Activated naive CD4-positive, alpha-beta T cell treated with Interleukin-2 at 50 U/mL for 16 hours (primary cell): ENCODE results near the gene CYSLTR2.

Experiments used
- DNase-seq: peaks from one replicate; pipeline ENCODE4 v3.0.0-alpha.2; 2020

Gene CYSLTR2, protein sequence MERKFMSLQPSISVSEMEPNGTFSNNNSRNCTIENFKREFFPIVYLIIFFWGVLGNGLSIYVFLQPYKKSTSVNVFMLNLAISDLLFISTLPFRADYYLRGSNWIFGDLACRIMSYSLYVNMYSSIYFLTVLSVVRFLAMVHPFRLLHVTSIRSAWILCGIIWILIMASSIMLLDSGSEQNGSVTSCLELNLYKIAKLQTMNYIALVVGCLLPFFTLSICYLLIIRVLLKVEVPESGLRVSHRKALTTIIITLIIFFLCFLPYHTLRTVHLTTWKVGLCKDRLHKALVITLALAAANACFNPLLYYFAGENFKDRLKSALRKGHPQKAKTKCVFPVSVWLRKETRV

DNA sequence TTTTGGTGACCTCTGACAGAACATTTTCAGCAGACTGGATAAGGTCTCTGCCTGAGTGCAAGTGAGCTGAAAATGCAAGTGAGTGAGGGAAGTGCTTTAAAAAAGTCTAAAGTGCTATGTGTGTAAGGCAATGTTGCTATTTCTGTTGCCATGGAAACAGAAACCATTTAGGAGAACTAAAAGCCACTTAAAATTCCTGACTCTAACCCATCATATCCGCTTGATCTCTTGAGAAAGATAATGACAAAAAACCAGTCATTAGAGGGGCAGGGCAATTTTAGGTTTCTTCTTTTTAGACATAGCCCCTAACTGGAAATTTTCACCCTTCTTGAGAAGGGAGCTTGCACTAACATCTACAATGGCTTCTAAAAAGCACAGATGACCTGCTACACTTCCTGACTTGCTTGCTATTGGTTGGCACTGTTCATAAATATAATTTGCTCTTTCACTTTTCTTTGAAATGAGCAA, at the start of gene CYSLTR2:
Gene CYSLTR2, plus strand, starts transcription at position 458 of the 468 bp plus-strand sequence. CDS start 52,889 bp downstream, outside the sequence.
- no peak for DNase-seq

DNA sequence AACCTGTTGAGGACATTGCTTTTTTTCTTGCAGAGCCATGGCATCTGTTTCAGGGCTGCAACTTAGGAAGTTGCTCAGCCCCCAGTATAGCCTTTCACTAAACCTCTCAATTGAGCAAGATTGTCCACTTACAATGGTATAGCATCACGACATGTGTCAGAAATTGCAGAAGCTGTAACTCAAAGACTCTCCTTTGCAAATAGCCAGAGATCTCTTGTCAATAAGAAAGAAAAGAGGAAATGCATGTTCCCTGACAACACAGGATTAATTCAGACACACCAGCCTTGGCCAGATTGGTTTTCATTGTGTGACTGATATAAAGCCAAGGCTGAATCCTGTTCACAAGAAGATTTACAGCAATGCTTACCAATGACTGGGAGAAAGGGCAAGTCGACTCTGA, 38.7 kb upstream of the CYSLTR2 start:
- DNase-seq, result no peak

DNA sequence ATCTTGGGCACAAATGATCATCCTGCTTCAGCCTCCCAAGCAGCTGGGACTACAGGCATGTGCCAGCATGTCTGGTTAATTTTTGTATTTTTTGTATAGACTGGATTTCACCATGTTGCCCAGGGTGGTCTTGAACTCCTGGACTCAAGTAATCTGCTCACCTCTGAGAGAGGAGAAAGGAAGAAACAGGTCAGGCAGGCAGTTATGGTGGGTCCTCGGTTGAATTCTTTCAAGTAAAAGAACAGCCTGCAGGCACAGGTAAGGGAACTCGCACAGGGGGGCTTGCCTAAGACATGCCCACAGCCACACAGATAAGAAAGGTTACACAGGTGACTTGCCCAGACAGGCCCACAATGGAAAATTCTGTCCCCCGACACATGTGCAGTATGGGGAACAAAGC, 34.8 kb upstream of the CYSLTR2 start:
- DNase-seq, result no peak

DNA sequence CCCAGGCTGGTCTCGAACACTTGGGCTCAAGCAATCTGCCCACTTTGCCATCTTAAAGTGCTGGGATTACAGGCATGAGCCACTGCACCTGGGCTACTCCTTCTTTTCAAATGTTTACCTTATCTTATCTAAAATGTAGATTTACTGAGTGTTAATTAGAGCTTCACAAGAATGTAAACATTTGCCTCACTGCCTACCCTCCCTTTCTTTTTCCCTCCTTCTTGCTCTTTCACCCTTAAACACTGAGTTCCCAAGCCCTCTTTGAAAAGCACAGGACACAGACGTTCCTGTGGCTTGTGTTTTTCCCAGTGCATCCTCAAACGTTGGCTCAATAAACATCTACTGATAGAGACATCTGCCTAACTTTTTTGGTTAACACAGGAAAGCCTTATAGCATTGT, 32.7 kb upstream of the CYSLTR2 start:
- DNase-seq, result no peak

DNA sequence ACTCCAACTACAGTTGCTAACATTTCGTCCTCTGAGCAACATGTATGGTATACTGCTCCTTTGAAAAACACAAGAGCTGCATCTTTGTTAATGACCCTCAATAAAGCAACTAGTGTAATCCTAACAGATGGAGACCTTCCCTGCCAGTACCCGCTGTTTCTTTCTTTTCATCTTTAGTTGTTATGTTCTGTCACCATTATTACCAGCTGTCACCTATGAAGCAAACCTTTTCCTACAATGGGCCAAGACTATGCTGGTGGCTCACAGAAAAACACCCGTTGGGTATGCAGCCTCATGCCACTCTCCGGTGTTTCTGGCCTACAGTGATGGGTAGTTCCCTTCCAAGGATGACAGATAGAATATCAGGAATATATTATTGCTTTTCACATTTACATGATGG, 29.7 kb upstream of the CYSLTR2 start:
- DNase-seq, result no peak

DNA sequence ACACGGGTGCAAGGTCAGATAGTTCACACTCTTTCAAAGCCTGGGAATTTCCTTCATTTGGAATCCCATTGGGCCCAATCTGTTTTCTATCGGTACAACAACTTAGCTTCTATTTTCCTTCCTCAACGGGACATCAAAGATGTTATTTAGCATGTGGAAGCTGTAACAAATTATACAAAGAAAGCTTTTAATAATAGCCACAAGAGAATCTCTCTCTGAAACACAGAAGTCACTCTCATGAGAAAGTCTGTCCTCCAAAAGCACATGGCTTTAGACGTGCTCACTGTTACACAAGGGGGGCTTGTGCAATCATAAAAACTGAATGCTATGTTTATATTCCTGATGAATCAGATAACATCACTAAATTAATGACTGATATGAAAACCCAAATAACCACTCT, 28.9 kb upstream of the CYSLTR2 start:
- DNase-seq, result no peak

DNA sequence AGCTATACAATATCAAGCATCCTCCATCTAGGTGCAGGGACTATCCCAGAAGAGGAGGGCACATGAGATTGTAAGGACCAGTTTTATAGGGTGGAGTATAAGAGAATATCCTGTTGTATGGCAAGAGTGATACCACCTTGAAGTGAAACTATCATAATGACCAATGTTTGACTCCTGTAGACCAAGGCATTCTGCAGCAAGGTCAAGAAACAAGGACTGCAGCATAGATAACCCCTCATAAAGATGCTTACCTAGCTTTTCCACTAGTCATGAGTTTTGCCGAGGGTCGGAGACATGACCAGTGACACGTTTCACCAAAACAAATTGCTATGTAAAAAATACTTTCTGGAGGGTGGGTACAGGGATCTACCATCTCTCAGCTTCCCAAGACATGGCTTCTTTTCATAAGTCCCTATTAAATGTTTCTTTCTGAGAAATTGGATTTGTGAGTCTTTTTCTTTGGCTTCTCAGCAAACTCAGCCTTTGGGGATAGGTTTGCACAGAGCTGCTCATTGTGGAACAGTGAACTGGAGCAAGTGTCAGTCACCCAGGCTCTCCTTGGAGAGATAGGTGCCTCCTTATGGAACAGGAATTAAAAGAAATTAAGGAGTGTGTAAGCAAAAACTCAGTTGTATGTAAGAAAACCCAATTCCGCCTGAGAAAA, 28.2 kb upstream of the CYSLTR2 start:
- no peak for DNase-seq

DNA sequence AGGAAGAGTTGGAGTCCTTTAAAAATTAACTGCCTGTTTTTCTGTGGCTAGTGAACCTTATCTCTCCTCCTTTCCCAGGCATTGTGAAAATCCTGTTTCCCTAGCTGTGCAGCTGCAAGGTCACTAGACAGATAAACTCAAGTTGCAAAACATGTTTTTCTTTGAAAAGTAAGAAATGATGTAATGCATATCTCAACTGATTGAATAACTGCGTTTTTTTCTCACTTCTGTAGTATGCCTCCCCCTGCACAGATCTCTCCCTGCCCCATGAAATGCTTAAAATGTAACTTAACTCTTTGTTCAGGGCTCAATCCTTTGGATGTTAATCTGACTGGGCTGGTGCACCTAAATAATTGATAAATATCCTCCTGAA, 27.7 kb upstream of the CYSLTR2 start:
- no peak for DNase-seq

DNA sequence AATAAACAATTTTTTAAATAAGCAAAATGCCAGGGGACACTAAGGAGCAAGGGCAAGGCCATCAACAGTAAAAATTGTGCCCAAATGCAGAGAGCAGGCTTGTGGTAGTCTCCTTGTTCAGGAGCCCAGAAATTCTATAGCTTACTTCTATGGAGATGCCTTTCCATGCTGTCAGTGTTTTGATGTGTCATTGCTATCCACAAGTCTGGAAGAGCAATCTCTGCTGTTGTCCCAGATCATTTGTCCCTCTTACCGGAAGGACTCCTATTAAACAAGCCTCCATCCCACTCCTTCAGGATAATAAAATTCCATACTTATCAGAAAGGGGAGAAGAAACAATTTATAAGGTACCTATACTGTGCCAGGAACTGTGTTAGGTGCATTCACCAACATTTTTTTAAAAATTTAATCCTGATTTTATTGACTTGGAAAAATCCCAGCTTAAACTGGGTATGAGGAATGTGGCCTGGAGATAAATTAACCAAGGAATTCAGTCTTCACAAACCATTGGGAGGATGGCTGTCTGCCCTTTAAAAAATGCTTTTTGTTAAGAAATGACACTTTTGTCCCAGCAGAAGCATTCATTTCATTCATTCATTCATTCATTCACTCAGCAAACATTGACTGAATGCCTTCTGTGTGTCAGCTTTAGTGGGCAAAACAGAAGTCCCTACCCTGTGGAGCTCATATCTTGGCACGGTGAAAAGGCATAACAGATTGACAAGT, 26.8 kb upstream of the CYSLTR2 start:
- DNase-seq, result no peak

DNA sequence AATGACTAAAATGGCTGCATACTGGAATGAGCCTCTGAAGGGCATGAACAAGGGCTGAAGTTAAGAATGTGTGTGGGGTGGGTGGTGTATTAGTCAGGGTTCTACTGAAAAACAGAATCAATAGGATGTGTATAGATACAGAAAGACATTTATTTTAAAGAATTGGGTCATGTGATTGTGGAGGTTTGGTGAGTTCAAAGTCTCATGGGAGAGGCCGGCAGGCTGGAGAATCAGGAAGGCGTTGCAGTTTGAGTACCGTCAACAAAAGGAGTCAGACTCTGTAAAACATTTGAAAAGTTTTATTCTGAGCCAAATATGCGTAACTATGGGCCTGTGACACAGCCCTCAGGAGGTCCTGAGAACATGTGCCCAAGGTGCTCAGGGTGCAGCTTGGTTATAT, 24.5 kb upstream of the CYSLTR2 start:
- no peak for DNase-seq

DNA sequence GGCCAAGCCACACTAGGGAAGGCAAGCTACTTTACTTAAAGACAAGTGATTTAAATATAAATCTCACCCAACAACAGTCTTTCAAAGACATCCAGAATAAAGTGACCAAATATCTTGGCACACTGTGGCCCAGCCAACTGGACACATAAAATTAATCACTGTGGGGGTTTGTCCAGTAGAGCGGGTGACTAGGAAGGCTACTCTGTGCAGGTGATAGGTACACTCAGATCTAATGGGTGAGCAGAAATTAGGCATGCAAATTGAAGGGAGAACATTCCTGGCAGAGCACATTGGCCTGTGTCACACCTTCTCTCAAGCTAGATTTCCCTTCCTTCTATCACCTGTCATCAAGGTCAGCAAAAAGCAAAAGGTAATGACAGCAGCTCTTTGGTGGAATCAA, 23.4 kb upstream of the CYSLTR2 start:
- DNase-seq, result no peak

DNA sequence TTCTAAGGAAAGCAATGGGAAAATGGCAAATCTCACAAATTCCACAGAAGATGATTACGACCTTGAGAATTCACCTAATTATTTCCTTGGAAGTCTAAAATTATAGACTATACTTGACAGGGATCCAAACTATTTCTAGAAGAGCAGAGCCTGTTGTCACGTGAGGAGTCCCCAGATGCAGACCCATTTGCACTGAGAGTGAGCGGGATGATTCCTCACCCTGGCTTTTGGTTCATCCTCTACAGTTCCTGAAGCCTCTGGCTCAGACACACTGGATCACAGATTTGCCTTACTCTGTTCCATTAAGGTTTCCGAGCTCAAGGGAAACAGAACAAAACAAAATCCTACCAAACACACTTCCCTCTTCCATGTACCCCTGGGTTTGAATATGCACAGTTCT, 23.0 kb upstream of the CYSLTR2 start:
- DNase-seq, result no peak

DNA sequence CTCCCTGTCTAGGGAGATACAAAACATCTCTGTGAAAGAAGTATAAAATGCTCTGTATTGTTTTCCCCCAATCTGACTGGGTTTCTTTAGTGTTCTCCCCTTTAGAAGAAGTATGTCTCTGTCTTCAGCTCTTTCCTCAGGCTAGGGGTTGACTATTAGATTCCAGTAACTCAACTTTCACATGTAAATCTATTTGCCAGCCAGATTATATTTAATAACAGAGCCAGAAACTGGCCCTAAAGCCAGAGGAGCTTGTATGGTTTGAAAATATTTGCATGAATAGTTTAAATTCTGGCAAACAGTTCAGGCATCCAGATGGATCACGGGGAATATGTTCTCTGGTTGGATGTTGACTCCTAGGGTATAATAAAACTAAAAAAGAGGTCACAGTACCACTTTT, 22.3 kb upstream of the CYSLTR2 start:
- DNase-seq, result no peak

DNA sequence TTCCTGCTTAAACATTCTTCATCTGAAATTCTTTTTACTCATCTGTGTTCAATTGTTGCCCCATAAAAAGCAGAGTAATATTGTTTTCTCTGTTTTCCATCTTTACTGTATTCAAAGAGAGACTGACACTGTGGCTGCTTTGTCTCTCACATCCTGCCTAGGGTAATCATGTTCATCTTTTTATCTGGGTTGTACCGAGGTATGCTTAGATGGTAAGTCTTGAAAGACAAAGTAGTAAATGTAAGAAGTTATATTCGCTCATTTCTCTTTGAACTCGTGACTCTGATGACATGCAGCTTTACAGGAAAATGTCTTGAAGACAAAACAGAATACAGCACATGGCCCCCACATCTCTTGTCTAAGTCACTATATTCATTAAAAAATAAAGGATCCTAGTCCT, 20.0 kb upstream of the CYSLTR2 start:
- DNase-seq, result no peak

DNA sequence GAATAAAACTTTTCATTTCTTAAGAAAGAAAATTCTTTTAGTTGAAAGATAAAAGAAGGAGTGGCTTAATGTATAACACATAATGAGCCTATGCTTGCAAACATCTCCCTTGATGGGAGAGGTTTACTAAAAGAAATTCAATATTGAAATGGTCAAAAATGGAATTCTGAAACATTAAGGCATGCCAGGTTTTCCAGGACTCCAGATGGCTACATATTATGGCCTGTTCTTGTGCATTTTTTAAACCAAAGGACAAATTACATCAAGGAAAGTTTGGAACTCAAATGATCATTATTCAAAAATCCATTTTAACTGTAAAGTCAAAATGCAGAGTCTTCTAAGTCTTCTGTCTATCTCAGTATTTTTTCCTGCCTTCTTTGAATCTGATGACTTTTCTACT, 19.1 kb upstream of the CYSLTR2 start:
- DNase-seq, result no peak

DNA sequence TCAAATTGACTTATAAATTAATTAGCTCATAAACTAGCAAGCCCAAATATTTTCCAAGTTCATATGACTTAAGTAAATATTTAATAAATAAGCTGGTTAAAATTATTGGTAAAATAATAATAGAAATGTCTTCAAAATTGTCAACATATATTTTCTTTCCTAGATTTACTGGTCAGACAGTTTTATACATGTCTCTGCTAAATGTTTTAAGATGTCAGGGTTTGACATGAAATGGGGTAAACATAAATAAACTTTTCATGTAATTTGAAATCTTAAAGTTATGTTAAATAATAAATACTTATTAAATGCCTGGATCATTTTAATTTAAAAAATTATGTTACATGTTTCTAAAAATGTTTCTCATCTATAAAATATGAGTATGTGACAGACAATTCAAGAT, 18.3 kb upstream of the CYSLTR2 start:
- DNase-seq, result no peak

DNA sequence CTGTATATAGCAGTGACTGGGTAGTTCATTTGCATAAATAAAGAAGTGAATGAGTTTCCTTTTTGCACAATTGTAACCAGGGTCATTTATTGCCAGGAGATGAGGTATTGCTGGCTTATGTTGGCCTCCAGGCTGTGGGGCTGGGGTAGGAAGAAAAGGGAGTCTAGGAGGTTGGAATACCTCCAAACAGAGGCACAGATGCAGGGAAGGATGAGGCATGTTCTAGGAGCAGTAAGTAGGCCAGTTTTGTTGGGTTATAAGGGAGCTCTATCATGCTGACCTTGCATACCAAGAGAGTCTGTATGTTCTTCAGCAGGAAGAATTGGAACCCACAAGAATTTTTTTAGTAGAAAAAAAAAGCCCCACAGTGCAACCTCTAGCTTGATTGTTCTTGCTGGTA, 17.2 kb upstream of the CYSLTR2 start:
- DNase-seq, result no peak

DNA sequence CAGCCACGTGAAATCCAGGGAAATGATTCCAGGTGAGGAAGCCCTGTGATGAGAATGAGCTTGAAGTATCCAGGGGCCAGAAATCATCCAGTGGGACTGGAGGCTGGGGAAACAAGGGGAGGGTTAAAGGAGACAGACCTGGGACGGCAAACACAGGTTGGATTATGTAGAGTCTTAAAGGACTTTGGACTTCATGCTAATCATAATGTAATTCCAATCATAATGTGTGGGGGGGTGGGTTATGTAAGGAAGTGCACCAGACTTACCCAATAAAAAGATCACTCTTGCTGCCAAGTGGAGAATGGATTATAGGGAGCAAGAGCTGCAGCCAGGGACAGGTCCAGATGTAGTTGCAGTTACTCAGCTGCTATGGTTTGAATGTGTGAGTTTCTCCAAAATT, 16.1 kb upstream of the CYSLTR2 start:
- DNase-seq, result no peak

DNA sequence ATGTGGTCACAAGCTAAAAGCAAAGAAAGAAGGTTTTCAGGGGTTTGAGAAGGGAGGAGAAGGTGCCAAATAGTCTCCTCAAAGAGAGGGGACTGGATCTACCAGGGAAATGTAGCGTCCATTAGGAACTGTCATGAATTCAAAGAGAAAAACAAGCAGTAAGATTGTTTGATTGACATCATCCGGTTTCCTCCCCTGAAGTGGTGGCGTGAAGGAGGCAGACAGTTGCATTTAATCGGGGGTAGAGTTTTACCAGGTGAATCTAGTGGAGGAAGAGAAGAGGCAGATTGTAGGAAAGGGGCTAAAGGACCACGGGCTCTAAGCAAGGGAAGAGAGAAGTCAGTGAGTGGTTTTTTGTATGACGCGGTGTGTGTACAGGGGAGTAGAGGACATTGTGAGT, 13.0 kb upstream of the CYSLTR2 start:
- no peak for DNase-seq

DNA sequence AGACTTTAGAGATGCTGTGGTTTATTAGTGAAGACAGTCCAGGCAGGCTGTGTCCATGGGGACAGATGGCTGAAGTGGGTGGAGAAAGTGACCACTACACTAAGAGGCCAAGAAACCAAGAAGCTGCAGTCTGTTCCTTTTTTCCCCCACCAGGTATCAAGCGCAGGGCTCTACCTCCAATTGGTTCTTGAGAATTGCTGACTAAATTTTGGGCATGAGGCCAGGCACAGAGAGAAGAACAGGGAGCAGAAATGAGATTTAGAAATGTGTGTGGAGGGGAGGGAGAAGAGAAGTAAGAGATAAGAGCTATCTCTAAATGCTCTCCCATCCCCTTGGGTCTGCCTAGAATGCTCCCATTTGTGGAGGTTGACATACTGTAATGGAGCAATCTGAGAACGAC, 12.3 kb upstream of the CYSLTR2 start:
- no peak for DNase-seq

DNA sequence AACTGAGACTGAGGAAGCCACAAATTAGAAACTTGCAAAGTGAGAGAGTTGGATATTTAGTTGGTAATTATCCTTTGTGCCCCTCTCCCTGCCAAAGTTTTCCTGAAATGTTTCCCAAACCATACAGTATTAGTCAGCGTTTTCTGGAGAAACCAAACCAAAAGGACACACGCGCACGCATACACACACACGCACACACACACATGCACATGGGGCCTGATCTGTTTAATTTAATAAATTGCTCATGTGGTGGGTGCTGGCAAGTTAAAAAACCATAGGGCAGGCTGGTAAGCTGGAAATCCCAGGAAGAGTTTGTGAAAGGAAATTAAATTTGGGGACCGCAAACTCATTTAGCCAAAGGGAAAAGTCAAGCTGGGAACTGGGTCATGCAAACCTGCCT, 11.7 kb upstream of the CYSLTR2 start:
- no peak for DNase-seq

DNA sequence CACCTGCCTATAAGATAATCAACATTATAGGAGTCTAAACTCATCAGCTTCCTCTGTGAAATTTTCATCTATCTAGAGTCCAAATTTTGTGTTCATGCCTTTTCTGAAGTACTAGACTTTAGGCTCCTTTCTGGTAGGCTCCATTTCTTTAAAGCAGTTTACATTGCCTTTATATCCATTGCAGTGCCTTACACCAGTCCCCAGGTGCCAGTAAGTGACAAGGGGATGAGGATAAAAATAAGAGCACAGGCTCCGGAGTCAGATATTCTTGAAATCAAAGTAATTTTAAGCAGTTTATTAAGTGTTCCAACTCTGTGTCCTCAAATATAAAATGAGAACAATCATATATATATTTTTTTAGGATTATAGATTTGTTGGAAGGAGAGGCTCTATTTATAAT, 10.6 kb upstream of the CYSLTR2 start:
- DNase-seq, result no peak

DNA sequence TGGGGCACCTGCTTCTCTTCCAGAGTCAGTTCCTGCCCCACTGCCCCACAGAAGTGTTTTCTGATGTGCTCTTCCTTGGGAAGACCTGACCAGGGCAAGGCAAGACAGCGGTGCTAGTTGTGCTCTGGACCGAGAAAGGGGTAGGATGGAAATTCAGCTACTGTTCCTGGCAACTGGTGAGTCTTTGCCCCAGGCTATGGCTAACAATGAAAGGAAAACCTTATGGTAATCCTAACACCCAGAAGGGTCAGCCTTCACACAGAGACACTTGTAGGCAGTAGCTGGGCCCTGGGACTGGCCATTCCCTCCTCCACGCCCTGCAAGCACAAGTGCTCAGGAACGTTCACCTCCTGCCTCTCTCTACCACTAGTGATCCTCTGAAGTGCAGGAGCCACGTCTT, 9.6 kb upstream of the CYSLTR2 start:
- no peak for DNase-seq

DNA sequence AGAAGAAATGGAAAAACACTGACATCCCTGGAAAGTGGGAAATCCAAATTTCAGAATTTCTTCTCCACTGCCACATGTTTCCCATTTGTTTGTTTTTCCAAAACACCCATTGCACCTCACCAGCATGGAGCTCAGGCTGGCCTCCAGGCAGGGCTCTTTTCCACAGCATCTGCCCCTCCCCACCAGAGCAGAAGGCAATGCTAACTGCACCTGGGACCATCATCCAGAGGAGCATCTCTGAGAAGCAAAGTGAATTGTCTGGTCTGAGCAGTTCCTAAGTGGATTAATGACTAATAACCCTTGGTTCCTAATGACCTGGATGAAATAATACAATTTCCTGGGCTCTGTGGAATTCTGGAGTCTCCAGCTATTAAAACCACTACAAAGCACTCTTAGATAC, 8.8 kb upstream of the CYSLTR2 start:
- no peak for DNase-seq
